Osteocyte (in vitro differentiated cells): Measurements from ENCODE around the gene USP37. TPM values are rescaled to one million over a fixed set of nuclear protein-coding genes. Genes with fewer than 3 reads are reported as not detected.

Source experiments
- DNase-seq: peaks from one replicate; pipeline ENCODE4 v3.0.0; 2021; ENCODE audit warnings: mixed read lengths; ENCODE audit not compliant: unreplicated experiment; ENCODE audit errors: extremely low spot score
- H3K27ac Mint-ChIP-seq: one replicate; pipeline ENCODE4 v1.8.0; 2021; ENCODE audit warnings: mild to moderate bottlenecking, mixed read lengths; ENCODE audit not compliant: unreplicated experiment
- H3K27me3 Mint-ChIP-seq: one replicate; pipeline ENCODE4 v1.8.0; 2021; ENCODE audit warnings: mixed read lengths; ENCODE audit not compliant: unreplicated experiment
- H3K36me3 Mint-ChIP-seq: one replicate; pipeline ENCODE4 v1.8.0; 2021; ENCODE audit warnings: mixed read lengths; ENCODE audit not compliant: unreplicated experiment
- H3K4me1 Mint-ChIP-seq: one replicate; pipeline ENCODE4 v1.8.0; 2021; ENCODE audit warnings: mixed read lengths; ENCODE audit not compliant: unreplicated experiment
- H3K4me3 Mint-ChIP-seq: one replicate; pipeline ENCODE4 v1.8.0; 2021; ENCODE audit warnings: mild to moderate bottlenecking, moderate library complexity, mixed read lengths; ENCODE audit not compliant: unreplicated experiment
- H3K9me3 Mint-ChIP-seq: one replicate; pipeline ENCODE4 v1.8.0; 2021; ENCODE audit warnings: mixed read lengths; ENCODE audit not compliant: unreplicated experiment
- total RNA-seq: library from RNA; stranded (reverse); gene quantifications from 2 replicates; pipeline ENCODE4 v1.2.1, GENCODE V29; 2021
- TF ChIP-seq, protein P1 (sequence below): fragments of 200-600 bp; sonication (generic); IDR thresholded peaks from 2 replicates; pipeline ENCODE4 v1.5.0; 2021; ENCODE audit warnings: antibody characterized with exemption, mild to moderate bottlenecking, moderate library complexity

Gene USP37
- total RNA-seq, 1 donor from 2014 or later, result 14.6 TPM

DNA sequence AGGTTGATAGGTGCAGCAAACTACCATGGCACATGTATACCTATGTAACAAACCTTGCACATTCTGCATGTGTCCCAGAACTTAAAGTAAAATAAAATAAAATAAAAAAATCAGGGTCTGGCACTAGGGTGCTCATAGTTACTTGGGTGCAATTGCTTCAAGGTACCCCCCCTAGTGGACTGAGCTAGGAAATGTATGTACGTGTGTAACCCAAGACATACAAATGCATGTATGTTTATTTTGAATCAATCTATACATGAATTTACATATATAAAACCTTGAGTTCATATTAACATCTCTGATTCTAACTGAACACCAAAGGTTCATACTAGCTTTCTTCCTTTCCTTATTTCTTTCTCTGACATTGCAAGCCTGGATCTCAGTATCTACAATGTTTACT, 51.5 kb downstream of the USP37 start:
- H3K36me3 Mint-ChIP-seq, result peaks cover 17% of the 10 kb centered on the region
- no peak overlapping the region for H3K27ac Mint-ChIP-seq
- peaks cover 10% of the 10 kb centered on the region for H3K4me1 Mint-ChIP-seq
- TF ChIP-seq, protein P1, sequence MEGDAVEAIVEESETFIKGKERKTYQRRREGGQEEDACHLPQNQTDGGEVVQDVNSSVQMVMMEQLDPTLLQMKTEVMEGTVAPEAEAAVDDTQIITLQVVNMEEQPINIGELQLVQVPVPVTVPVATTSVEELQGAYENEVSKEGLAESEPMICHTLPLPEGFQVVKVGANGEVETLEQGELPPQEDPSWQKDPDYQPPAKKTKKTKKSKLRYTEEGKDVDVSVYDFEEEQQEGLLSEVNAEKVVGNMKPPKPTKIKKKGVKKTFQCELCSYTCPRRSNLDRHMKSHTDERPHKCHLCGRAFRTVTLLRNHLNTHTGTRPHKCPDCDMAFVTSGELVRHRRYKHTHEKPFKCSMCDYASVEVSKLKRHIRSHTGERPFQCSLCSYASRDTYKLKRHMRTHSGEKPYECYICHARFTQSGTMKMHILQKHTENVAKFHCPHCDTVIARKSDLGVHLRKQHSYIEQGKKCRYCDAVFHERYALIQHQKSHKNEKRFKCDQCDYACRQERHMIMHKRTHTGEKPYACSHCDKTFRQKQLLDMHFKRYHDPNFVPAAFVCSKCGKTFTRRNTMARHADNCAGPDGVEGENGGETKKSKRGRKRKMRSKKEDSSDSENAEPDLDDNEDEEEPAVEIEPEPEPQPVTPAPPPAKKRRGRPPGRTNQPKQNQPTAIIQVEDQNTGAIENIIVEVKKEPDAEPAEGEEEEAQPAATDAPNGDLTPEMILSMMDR, result peak; percentile 35
- no peaks in the 10 kb centered on the region for H3K27me3 Mint-ChIP-seq
- peaks cover 5% of the 10 kb centered on the region for H3K9me3 Mint-ChIP-seq
- DNase-seq, result no peak
- no peak overlapping the region for H3K4me3 Mint-ChIP-seq

DNA sequence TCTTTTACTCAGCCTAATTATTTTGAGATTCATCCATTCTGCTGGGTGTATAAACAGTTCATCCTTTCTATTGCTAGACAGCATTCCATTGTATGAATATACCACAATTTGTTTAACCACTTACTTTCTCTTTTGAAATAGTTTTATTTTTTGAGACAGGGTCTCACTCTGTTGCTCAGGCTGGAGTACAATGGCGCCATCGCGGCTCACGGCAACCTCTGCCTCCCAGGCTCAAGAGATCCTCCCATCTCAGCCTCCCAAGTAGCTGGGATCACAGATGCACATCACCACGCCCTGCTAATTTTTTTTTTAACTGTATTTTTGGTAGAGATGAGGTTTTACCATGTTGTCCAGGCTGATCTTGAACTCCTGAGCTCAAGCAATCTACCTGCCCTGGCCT, 54.5 kb downstream of the USP37 start:
- no peak overlapping the region for H3K27ac Mint-ChIP-seq
- peaks cover 5% of the 10 kb centered on the region for H3K9me3 Mint-ChIP-seq
- no peaks in the 10 kb centered on the region for H3K27me3 Mint-ChIP-seq
- TF ChIP-seq, protein P1, result no peak
- H3K36me3 Mint-ChIP-seq, result peaks cover 14% of the 10 kb centered on the region
- no peak overlapping the region for H3K4me3 Mint-ChIP-seq
- H3K4me1 Mint-ChIP-seq, result peaks cover 10% of the 10 kb centered on the region
- no peak for DNase-seq

DNA sequence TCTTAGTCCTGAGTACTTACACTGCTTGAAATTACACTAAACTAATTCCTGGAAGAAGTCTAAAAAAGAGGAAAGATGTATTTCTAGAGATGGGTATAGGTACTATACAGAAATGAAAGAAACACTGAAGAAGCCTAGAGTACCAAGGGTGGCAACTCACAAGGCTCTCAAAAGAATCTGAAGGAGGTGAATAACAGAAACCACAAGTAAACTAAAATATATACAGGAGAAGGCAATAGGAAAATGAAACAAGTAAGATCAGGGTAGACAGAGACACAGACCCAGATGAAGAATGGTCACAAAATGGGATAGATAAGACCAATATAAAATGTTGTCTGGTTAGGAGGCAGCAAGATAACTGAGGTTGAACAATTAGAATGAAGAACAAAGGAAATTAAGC, 59.9 kb downstream of the USP37 start:
- Mint-ChIP-seq H3K4me3 (no peak overlapping the region), H3K27ac (no peak overlapping the region), H3K36me3 (peaks cover 27% of the 10 kb centered on the region), H3K4me1 (no peaks in the 10 kb centered on the region), H3K27me3 (no peaks in the 10 kb centered on the region), H3K9me3 (no peaks in the 10 kb centered on the region)
- TF ChIP-seq, protein P1, result no peak
- no peak for DNase-seq

DNA sequence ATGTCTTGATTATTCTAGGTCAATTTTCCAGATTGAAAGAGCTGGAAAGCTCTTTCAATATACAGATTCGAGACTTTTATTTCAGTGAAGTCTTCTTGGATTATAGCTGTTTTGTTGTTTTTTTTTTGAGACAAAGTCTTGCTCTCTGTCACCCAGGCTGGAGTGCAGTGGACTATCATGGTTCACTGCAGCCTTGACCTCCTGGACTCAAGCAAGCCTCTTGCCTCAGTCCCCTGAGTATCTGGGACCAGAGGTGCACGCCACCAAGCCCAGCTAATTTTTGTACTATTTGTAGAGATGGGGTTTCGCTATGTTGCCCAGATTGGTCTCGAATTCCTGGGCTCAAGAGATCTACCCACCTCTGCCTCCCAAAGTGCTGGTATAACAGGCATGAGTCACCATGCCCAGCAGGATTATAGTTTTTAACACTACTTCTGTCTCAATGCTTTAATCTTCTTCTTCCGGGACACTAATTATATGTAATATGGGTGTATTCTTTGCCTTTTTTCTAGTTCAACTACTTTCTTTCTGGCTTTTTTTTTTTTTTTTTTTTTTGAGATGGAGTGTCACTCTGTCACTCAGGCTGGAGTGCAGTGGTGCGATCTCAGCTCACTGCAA, 62.3 kb downstream of the USP37 start:
- Mint-ChIP-seq H3K36me3 (peaks cover 29% of the 10 kb centered on the region), H3K4me1 (peaks cover 7% of the 10 kb centered on the region), H3K27me3 (no peaks in the 10 kb centered on the region), H3K4me3 (no peak overlapping the region), H3K9me3 (no peaks in the 10 kb centered on the region), H3K27ac (no peak overlapping the region)
- TF ChIP-seq, protein P1, result no peak
- DNase-seq, result no peak

DNA sequence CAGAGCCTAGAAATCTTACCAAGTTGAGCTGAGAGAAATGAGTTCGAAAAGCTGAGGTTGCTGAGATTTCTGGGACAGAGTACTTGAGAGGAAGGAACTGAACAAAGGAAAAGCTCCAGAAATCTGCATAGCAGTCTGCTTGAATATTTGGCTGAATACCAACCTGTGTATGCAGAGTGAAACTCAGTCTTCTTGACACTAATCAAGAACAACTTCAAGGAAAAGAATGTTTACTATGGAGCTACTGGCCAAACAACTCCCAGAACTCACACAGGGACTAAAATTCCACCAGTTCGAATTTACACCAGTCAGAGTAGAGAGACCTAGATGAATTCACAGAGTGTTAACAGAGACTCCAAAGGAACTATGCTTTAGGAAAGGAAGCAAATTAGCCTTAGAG, 66.5 kb downstream of the USP37 start:
- H3K27me3 Mint-ChIP-seq, result no peaks in the 10 kb centered on the region
- TF ChIP-seq, protein P1, result no peak
- H3K4me3 Mint-ChIP-seq, result no peak overlapping the region

More for the DNA sequence above, 66.5 kb downstream of the USP37 start:
- Mint-ChIP-seq H3K27ac (peak overlapping the region; percentile 45), H3K36me3 (peaks cover 21% of the 10 kb centered on the region), H3K4me1 (peaks cover 7% of the 10 kb centered on the region), H3K9me3 (no peaks in the 10 kb centered on the region)
- DNase-seq, result no peak
